ENCODE data around the gene NCAM1.

- no peak for TF ChIP-seq CTCF (IDR thresholded peaks at IDR 0.05 in 8 of 11, conservative IDR thresholded peaks at IDR 0.05 in 3 of 11)
- TF ChIP-seq POLR2AphosphoS5 (IDR thresholded peaks at IDR 0.05): no peak
Observed at GRCh38 chr11:113251281-113251680, 290.1 kb downstream of the NCAM1 start.

Data from spleen (tissue), 7 donors.